Left colon (tissue), 2 donors: Measurements from ENCODE around the gene SORCS1. TPM values are rescaled to one million over a fixed set of nuclear protein-coding genes. Genes with fewer than 3 reads are reported as not detected.

ENCODE experiments used
- ATAC-seq: fragments of 200-7000 bp; cut with Tn5 transposase; one replicate; pipeline ENCODE4 v1.9.1; 2020; ENCODE audit warnings: mild to moderate bottlenecking, moderate library complexity
- DNase-seq, 2 donors: peaks; one replicate each; pipeline ENCODE4 v3.0.0-alpha.2; 2020
- intact Hi-C, 2 donors: fragments of 100-400 bp; cut with DNase I in 1 of 2; cut with micrococcal nuclease in 1 of 2; formaldehyde crosslinking; loops; one replicate each; pipeline versions ENCODE4 v1.11.2 to v1.14.0; 2022; cut with DNase I, micrococcal nuclease
- total RNA-seq, 2 donors: library from RNA; stranded (reverse); fragmentation: NEBNext Ultra II Directional; extraction: Animal tissue kit (Norgen Biotek cat#: 25700); gene quantifications; one replicate each; pipeline ENCODE4 v1.2.1, GENCODE V29; 2021
- donor health status: DM: no; HTN: no; CAD: no.
- donor health status: DM: yes; HTN: yes; CAD: no.

SORCS1 gene
- total RNA-seq, 2 donors from 2014 or later = 1.1 to 2.7 TPM

- ATAC-seq (no peak), DNase-seq (no peak)
- intact Hi-C loops = no loop called here
Measured at GRCh38 chr10:106557053-106557452, 607.5 kb downstream of the SORCS1 start.

GRCh38 chr10:106555599-106555998, 608.9 kb downstream of the SORCS1 start:
- DNase-seq = no peak
- ATAC-seq = no peak
- intact Hi-C loops = no loop called here

- intact Hi-C loops = no loop called here
- ATAC-seq = no peak
- no peak for DNase-seq
Measured at GRCh38 chr10:106551501-106552062, 612.9 kb downstream of the SORCS1 start.

GRCh38 chr10:106548832-106549231, 615.7 kb downstream of the SORCS1 start:
- ATAC-seq (no peak), DNase-seq (no peak)
- intact Hi-C loops = no loop called here

- ATAC-seq (no peak), DNase-seq (no peak)
- intact Hi-C loops = no loop called here
Measured at GRCh38 chr10:106547047-106547635, 617.4 kb downstream of the SORCS1 start.

- intact Hi-C loops = no loop called here
- no peak for ATAC-seq
- no peak for DNase-seq
Measured at GRCh38 chr10:106542461-106542860, 622.0 kb downstream of the SORCS1 start.

GRCh38 chr10:106540645-106541044, 623.9 kb downstream of the SORCS1 start:
- DNase-seq = no peak
- intact Hi-C loops = no loop called here
- ATAC-seq = no peak

- DNase-seq (no peak), ATAC-seq (no peak)
- intact Hi-C loops = no loop called here
Measured at GRCh38 chr10:106537866-106538265, 626.6 kb downstream of the SORCS1 start.

GRCh38 chr10:106535304-106535953, 629.1 kb downstream of the SORCS1 start:
- DNase-seq (no peak), ATAC-seq (no peak)
- intact Hi-C loops = no loop called here

- intact Hi-C loops = no loop called here
- ATAC-seq (no peak), DNase-seq (no peak)
Measured at GRCh38 chr10:106534441-106534840, 630.1 kb downstream of the SORCS1 start.

- DNase-seq = no peak
- intact Hi-C loops = no loop called here
- ATAC-seq = no peak
Measured at GRCh38 chr10:106528702-106529101, 635.8 kb downstream of the SORCS1 start.

GRCh38 chr10:106525835-106526234, 638.7 kb downstream of the SORCS1 start:
- ATAC-seq (no peak), DNase-seq (no peak)
- intact Hi-C loops = no loop called here
